ENCODE data around the gene LDAF1. TPM values are rescaled to one million over a fixed set of nuclear protein-coding genes. Genes with fewer than 3 reads are reported as not detected.
"Not testable (repeated sequence)": the region's sequence is repeated elsewhere in the genome, so short reads cannot be mapped to it uniquely, and the experiment has no call there.

The LDAF1 gene
- total RNA-seq, 3 donors from 2014 or later (not counting 1 experiment from before 2014, with no cell fraction given), result 4.6 to 12.9 (median 5.9) TPM

GRCh38 chr16:21167929-21168602 lies 9.6 kb downstream of the LDAF1 start:
- Mint-ChIP-seq H3K27ac (no peak overlapping the region), H3K9me3 (no peaks in the 10 kb centered on the region), H3K27me3 (ENCODE audit: low read depth in 2 of 2) (no peaks in the 10 kb centered on the region), H3K4me1 (no peaks in the 10 kb centered on the region), H3K4me3 (no peak overlapping the region), H3K36me3 (no peaks in the 10 kb centered on the region)
- no peaks in the 10 kb centered on the region for H3K4me1 ChIP-seq (ENCODE audit: control insufficient read depth, insufficient read depth, low read length)
- no peaks in the 10 kb centered on the region for H3K9me3 ChIP-seq (ENCODE audit: control insufficient read depth, insufficient read depth, low read length)
- no peaks in the 10 kb centered on the region for H3K27me3 ChIP-seq (ENCODE audit: control insufficient read depth, insufficient read depth, low read length)
- ATAC-seq (no peak), DNase-seq (no peak)
- H3K4me3 ChIP-seq (ENCODE audit: low read length), result no peak overlapping the region
- H3K27ac ChIP-seq (ENCODE audit: low read length), result no peak overlapping the region
- TF ChIP-seq CTCF (IDR thresholded peaks at IDR 0.05), result no peak
- H3K36me3 ChIP-seq (ENCODE audit: control insufficient read depth, insufficient read depth, low read length), result peaks cover 7% of the 10 kb centered on the region
- intact Hi-C loops (cut with micrococcal nuclease), result no loop called here
- 99% methylated on average over 12 of the region's 12 CpGs for WGBS (ENCODE audit: insufficient coverage)

GRCh38 chr16:21169249-21169981 lies 10.9 kb downstream of the LDAF1 start:
- WGBS (ENCODE audit: insufficient coverage), result 98% methylated on average over 5 of the region's 5 CpGs
- DNase-seq, result no peak
- TF ChIP-seq CTCF (IDR thresholded peaks at IDR 0.05), result no peak
- H3K27me3 ChIP-seq (ENCODE audit: control insufficient read depth, insufficient read depth, low read length), result no peaks in the 10 kb centered on the region
- intact Hi-C loops (cut with micrococcal nuclease), result no loop called here
- peaks cover 7% of the 10 kb centered on the region for H3K36me3 ChIP-seq (ENCODE audit: control insufficient read depth, insufficient read depth, low read length)
- H3K27ac ChIP-seq (ENCODE audit: low read length), result no peak overlapping the region
- no peak overlapping the region for H3K4me3 ChIP-seq (ENCODE audit: low read length)
- Mint-ChIP-seq H3K27me3 (ENCODE audit: low read depth in 2 of 2) (no peaks in the 10 kb centered on the region), H3K4me3 (no peak overlapping the region), H3K4me1 (no peaks in the 10 kb centered on the region), H3K27ac (no peak overlapping the region), H3K9me3 (no peaks in the 10 kb centered on the region), H3K36me3 (no peaks in the 10 kb centered on the region)
- no peaks in the 10 kb centered on the region for H3K9me3 ChIP-seq (ENCODE audit: control insufficient read depth, insufficient read depth, low read length)
- no peak for ATAC-seq
- no peaks in the 10 kb centered on the region for H3K4me1 ChIP-seq (ENCODE audit: control insufficient read depth, insufficient read depth, low read length)

GRCh38 chr16:21170116-21170515 lies 11.6 kb downstream of the LDAF1 start:
- H3K27ac Mint-ChIP-seq, result not testable (repeated sequence)
- WGBS (ENCODE audit: insufficient coverage), result 98% methylated on average over 8 of the region's 8 CpGs

GRCh38 chr16:21172650-21173049 lies 14.2 kb downstream of the LDAF1 start:
- H3K27ac Mint-ChIP-seq, result no peak overlapping the region
- peaks cover 7% of the 10 kb centered on the region for H3K36me3 ChIP-seq (ENCODE audit: control insufficient read depth, insufficient read depth, low read length)
- no peak overlapping the region for H3K4me3 ChIP-seq (ENCODE audit: low read length)
- no peaks in the 10 kb centered on the region for H3K36me3 Mint-ChIP-seq
- H3K27me3 Mint-ChIP-seq (ENCODE audit: low read depth in 2 of 2), result no peaks in the 10 kb centered on the region
- no peaks in the 10 kb centered on the region for H3K4me1 ChIP-seq (ENCODE audit: control insufficient read depth, insufficient read depth, low read length)
- H3K27me3 ChIP-seq (ENCODE audit: control insufficient read depth, insufficient read depth, low read length), result no peaks in the 10 kb centered on the region
- WGBS (ENCODE audit: insufficient coverage), result 97% methylated on average over 3 of the region's 3 CpGs
- H3K9me3 ChIP-seq (ENCODE audit: control insufficient read depth, insufficient read depth, low read length), result no peaks in the 10 kb centered on the region
- H3K4me3 Mint-ChIP-seq, result no peak overlapping the region
- DNase-seq (no peak), ATAC-seq (no peak)
- H3K4me1 Mint-ChIP-seq, result no peaks in the 10 kb centered on the region
- TF ChIP-seq CTCF (IDR thresholded peaks at IDR 0.05), result no peak
- intact Hi-C loops (cut with micrococcal nuclease), result no loop called here
- H3K27ac ChIP-seq (ENCODE audit: low read length), result no peak overlapping the region
- H3K9me3 Mint-ChIP-seq, result no peaks in the 10 kb centered on the region

More at GRCh38 chr16:21170116-21170515, 11.6 kb downstream of the LDAF1 start:
- H3K27ac ChIP-seq (ENCODE audit: low read length); intact Hi-C loops (cut with micrococcal nuclease); H3K4me1 Mint-ChIP-seq; H3K27me3 ChIP-seq (ENCODE audit: control insufficient read depth, insufficient read depth, low read length); H3K36me3 ChIP-seq (ENCODE audit: control insufficient read depth, insufficient read depth, low read length); H3K27me3 Mint-ChIP-seq (ENCODE audit: low read depth in 2 of 2); ATAC-seq; DNase-seq; H3K9me3 ChIP-seq (ENCODE audit: control insufficient read depth, insufficient read depth, low read length); H3K4me1 ChIP-seq (ENCODE audit: control insufficient read depth, insufficient read depth, low read length); H3K36me3 Mint-ChIP-seq; H3K4me3 Mint-ChIP-seq; H3K4me3 ChIP-seq (ENCODE audit: low read length); H3K9me3 Mint-ChIP-seq: not testable (repeated sequence)
